HG02938 (cell line): ENCODE data around the gene TMCO1.
"Not testable (repeated sequence)": the region's sequence is repeated elsewhere in the genome, so short reads cannot be mapped to it uniquely, and the experiment has no call there.

Experiments used
- ATAC-seq: cut with Tn5 transposase; IDR thresholded peaks from one replicate; pipeline ENCODE4 v1.9.1; 2021; ENCODE audit warnings: mild to moderate bottlenecking, moderate library complexity; ENCODE audit not compliant: unreplicated experiment

The TMCO1 gene

DNA sequence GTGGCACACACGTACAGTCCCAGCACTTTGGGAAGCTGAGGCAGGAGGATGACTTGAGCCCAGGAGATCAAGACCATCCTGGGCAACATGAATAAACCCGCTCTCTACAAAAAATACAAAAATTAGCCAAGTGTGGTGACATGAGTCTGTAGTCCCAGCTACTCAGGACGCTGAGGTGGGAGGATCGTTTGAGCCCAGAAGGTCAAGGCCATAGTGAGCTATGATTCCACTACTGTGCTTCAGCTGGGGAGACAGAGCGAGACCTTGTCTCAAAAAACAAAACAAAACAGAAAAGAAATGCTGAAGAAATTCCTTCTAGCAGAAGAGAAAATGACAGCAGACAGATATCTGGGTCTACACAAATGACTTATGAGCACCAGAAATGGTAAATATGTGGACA, 80.6 kb downstream of the TMCO1 start:
- no peak for ATAC-seq

- ATAC-seq: peak; percentile 50
These were observed 81.7 kb downstream of the TMCO1 start for GRCh38 chr1:165686971-165687433.

GRCh38 chr1:165686121-165686970, 82.3 kb downstream of the TMCO1 start:
- ATAC-seq: peak; percentile 84

DNA sequence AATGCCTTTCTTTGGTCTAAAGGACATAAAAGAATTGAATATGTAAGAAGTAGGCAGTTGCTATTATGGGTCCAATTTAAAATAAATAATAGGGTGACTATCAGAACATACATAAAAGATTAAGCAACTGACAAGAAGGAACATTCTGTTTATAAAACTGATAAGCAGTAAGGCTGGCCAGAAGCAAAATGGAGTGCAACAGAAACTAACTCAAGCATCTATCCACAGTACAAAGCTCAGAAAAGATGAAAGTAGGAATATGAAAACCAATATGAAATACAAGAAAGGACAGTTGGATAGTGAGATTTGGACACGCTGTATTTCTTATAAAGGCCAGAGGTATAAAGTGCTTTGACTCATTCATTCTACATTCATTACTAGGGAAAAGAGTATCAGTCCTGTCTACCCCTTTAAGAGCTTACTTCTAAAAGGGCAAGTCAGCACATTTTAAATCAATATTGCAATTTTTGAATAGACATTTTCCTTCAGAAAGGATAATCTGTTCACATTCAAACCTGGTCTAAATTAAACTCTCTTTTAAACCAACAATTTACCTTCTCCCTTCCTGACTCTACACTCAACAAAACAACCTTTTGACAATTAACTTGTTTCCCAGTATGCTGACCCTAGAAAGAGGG, 84.7 kb downstream of the TMCO1 start:
- ATAC-seq: no peak

DNA sequence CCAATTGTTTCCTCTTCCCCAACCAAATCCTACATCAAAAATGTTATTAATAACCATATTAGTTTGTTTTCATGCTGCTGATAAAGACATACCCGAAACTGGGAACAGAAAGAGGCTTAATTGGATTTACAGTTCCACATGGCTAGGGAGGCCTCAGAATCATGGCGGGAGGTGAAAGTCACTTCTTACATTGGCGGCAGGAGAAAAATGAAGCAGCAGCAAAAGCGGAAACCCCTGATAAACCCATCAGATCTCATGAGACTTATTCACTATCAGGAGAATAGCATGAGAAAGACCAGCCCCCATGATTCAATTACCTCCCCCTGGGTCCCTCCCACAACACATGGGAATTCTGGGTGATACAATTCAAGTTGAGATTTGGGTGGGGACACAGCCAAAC, 87.9 kb downstream of the TMCO1 start:
- ATAC-seq: not testable (repeated sequence)

DNA sequence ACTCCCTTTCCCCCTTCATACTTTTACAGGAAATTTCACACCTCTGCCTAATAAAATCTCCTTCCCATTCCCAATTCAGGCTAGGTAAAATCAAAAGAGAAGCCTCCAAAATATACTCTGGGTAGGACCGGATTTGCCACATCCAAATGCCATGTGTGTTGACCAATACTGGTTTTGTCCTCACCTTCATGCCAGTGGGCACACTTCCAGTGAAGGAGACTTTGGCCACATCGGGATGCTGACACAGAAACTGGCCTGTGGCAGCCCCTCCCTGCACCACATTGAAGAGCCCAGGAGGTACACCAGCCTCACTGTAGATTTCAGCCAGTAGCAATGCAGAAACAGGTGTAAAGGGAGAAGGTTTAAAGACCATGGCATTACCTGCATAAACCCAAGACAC, 88.4 kb downstream of the TMCO1 start:
- ATAC-seq: no peak

GRCh38 chr1:165679282-165680036, 89.2 kb downstream of the TMCO1 start:
- ATAC-seq: no peak

DNA sequence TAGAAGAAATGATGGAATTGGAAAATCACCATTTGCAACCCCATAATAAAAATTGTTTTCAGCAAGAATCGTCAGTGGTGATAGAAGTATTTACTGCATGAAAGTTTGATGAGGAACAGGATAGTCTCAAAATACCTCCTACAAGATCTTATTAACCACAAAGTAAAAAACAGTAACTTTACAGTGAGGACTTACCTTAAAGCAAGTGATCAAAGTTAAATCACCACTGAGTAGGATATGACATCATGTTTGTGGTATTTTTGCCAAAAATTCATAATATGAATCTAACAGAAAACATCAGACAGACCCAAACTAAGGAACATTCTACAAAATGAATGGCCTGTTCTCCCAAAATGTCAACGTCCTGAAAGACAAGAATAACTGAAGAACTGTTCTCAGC, 90.2 kb downstream of the TMCO1 start:
- no peak for ATAC-seq
